WTC11 (cell line): ENCODE measurements around the gene CHML. TPM values are rescaled to one million over a fixed set of nuclear protein-coding genes. Genes with fewer than 3 reads are reported as not detected.
A peak's percentile ranks its signal among the peaks of the same experiment; 100 is the strongest.

Experiments
- ATAC-seq: fragments of 200-7000 bp; cut with Tn5 transposase; 2 replicates; pipeline ENCODE4 v1.10.0; 2021; ENCODE audit warnings: mild to moderate bottlenecking, moderate library complexity
- CTCF ChIA-PET: fragments of 300-600 bp; sonication (Branson Sonifier 250); formaldehyde crosslinking; loops from one replicate; lab custom pipeline; 2021; ENCODE audit warnings: antibody characterized with exemption; lab: Charles Lee
- POLR2A ChIA-PET: fragments of 350-600 bp; sonication (Branson Sonifier 250); formaldehyde crosslinking; loops from one replicate; lab custom pipeline; 2021; ENCODE audit warnings: antibody characterized with exemption; lab: Charles Lee
- DNase-seq: peaks from one replicate; pipeline ENCODE4 v3.0.0; 2021; ENCODE audit warnings: low spot score
- H3K27ac Mint-ChIP-seq: 2 replicates; pipeline ENCODE4 v1.8.0; 2021; ENCODE audit warnings: mixed read lengths
- H3K27me3 Mint-ChIP-seq: 2 replicates; pipeline ENCODE4 v1.8.0; 2021; ENCODE audit warnings: low read depth, mild to moderate bottlenecking, moderate library complexity, mixed read lengths
- H3K36me3 Mint-ChIP-seq: 2 replicates; pipeline ENCODE4 v1.8.0; 2021; ENCODE audit warnings: mixed read lengths
- H3K4me1 Mint-ChIP-seq: 2 replicates; pipeline ENCODE4 v1.8.0; 2022; ENCODE audit warnings: mixed read lengths
- H3K4me3 Mint-ChIP-seq: 2 replicates; pipeline ENCODE4 v1.8.0; 2021; ENCODE audit warnings: mild to moderate bottlenecking, moderate library complexity, mixed read lengths
- H3K9me3 Mint-ChIP-seq: 2 replicates; pipeline ENCODE4 v1.8.0; 2021; ENCODE audit warnings: mixed read lengths
- ATF6 ChIP-seq: sonication (generic); formaldehyde crosslinking; IDR thresholded peaks from 2 replicates; pipeline ENCODE4 v1.8.1; 2023; ENCODE audit warnings: mild to moderate bottlenecking, missing genetic modification reagents
- EMX1 ChIP-seq: fragments of 250-450 bp; sonication (Bioruptor Pico); IDR thresholded peaks from 2 replicates; pipeline ENCODE4 v1.8.0; 2021; ENCODE audit warnings: mild to moderate bottlenecking
- ESRRA ChIP-seq: sonication (generic); formaldehyde crosslinking; IDR thresholded peaks from 2 replicates; pipeline ENCODE4 v1.8.1; 2022; ENCODE audit warnings: mild to moderate bottlenecking, missing genetic modification reagents, borderline replicate concordance
- FOXJ3 ChIP-seq: sonication (generic); formaldehyde crosslinking; IDR thresholded peaks from 2 replicates; pipeline ENCODE4 v1.9.0; 2021; ENCODE audit warnings: missing genetic modification reagents, mild to moderate bottlenecking, borderline replicate concordance
- FOXK1 ChIP-seq: sonication (generic); formaldehyde crosslinking; IDR thresholded peaks from 2 replicates; pipeline ENCODE4 v1.8.0; 2022; ENCODE audit warnings: mild to moderate bottlenecking, moderate library complexity, missing genetic modification reagents
- GRHL2 ChIP-seq: fragments of 250-450 bp; sonication (Bioruptor Pico); IDR thresholded peaks from 2 replicates; pipeline ENCODE4 v1.8.0; 2022; ENCODE audit warnings: mild to moderate bottlenecking, moderate library complexity; ENCODE audit not compliant: insufficient replicate concordance, severe bottlenecking
- NFYB ChIP-seq: sonication (generic); formaldehyde crosslinking; conservative IDR thresholded peaks from 2 replicates; pipeline ENCODE4 v1.8.0; 2022; ENCODE audit warnings: low read depth, missing genetic modification reagents
- OVOL2 ChIP-seq: fragments of 250-450 bp; sonication (Bioruptor Pico); IDR thresholded peaks from 2 replicates; pipeline ENCODE4 v1.9.0; 2021; ENCODE audit warnings: mild to moderate bottlenecking, borderline replicate concordance
- RELA ChIP-seq: sonication (generic); formaldehyde crosslinking; IDR thresholded peaks from 2 replicates; pipeline ENCODE4 v1.8.1; 2022; ENCODE audit warnings: missing genetic modification reagents, mild to moderate bottlenecking, borderline replicate concordance
- RORB ChIP-seq: fragments of 250-450 bp; sonication (Bioruptor Pico); IDR thresholded peaks from 2 replicates; pipeline ENCODE4 v1.9.0; 2021; ENCODE audit warnings: mild to moderate bottlenecking
- SOX15 ChIP-seq: fragments of 250-450 bp; sonication (Bioruptor Pico); IDR thresholded peaks from 2 replicates; pipeline ENCODE4 v1.9.0; 2021; ENCODE audit warnings: mild to moderate bottlenecking
- TP53 ChIP-seq: sonication (generic); formaldehyde crosslinking; IDR thresholded peaks from 2 replicates; pipeline ENCODE4 v1.8.1; 2023; ENCODE audit warnings: mild to moderate bottlenecking, missing genetic modification reagents
- ZNF317 ChIP-seq: sonication (generic); formaldehyde crosslinking; IDR thresholded peaks from 2 replicates; pipeline ENCODE4 v1.8.1; 2023; ENCODE audit warnings: low read depth, mild to moderate bottlenecking, moderate library complexity, missing genetic modification reagents, borderline replicate concordance
- ZNF416 ChIP-seq: fragments of 250-450 bp; sonication (Bioruptor Pico); IDR thresholded peaks from 2 replicates; pipeline ENCODE4 v1.9.0; 2021; ENCODE audit warnings: mild to moderate bottlenecking, inconsistent platforms
- total RNA-seq: library from RNA; stranded (reverse); gene quantifications from 3 replicates; pipeline ENCODE4 v1.2.3, GENCODE V29; 2021
- TF ChIP-seq, protein P1 (sequence below): sonication (generic); formaldehyde crosslinking; conservative IDR thresholded peaks from 2 replicates; pipeline ENCODE4 v1.8.1; 2022; ENCODE audit warnings: mild to moderate bottlenecking, missing genetic modification reagents
- TF ChIP-seq, protein P2 (sequence below): sonication (generic); formaldehyde crosslinking; IDR thresholded peaks from 2 replicates; pipeline ENCODE4 v1.8.1; 2022; ENCODE audit warnings: missing genetic modification reagents, borderline replicate concordance
- TF ChIP-seq, protein P3 (sequence below): sonication (generic); formaldehyde crosslinking; IDR thresholded peaks from 2 replicates; pipeline ENCODE4 v1.8.1; 2022; ENCODE audit warnings: low read depth, missing genetic modification reagents, borderline replicate concordance
- TF ChIP-seq, protein P4 (sequence below): fragments of 250-450 bp; sonication (Bioruptor Pico); IDR thresholded peaks from 2 replicates; pipeline ENCODE4 v1.9.0; 2021; ENCODE audit warnings: moderate library complexity, mild to moderate bottlenecking, inconsistent platforms, borderline replicate concordance

The CHML gene
- total RNA-seq, 1 experiment from 2014 or later, result 53.5 TPM

- ChIA-PET POLR2A (interaction anchor here (1.0 kb wide), 1 partner anchor 8 kb away, joined by 3 read pairs; no protein-coding TSS in a partner anchor), CTCF (no interaction called here)
- DNase-seq, result no peak
- no peak for ATAC-seq
- Mint-ChIP-seq H3K27me3 (peaks cover 12% of the 10 kb centered on the region), H3K27ac (no peak overlapping the region), H3K4me1 (peaks cover 19% of the 10 kb centered on the region), H3K9me3 (peaks cover 19% of the 10 kb centered on the region), H3K36me3 (peaks cover 18% of the 10 kb centered on the region), H3K4me3 (no peak overlapping the region)
- TF ChIP-seq NFYB (CRISPR knock-in tag), result no peak
Measured at GRCh38 chr1:241646201-241646600, 6.0 kb upstream of the CHML start.

DNA sequence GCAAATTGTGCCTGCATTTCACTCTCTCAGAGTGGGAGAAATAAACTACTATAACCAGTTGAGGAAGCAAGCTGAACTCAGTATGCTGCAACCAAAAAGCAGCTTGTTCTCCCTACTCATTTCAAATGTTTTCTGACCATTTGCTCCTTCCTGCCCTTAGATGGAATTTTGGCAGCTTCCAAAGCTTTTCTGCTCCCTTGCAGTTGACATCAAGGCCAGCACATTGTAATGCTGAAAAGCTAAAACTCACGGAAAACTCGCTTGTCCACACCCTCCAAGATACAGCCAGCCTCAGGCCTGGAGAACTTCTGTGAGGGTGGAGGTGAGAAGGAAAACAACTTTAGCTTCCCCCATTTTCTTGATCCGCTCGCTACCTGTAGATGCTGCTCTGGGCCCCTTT is 5.0 kb upstream of the CHML start:
- H3K9me3 Mint-ChIP-seq, result peaks cover 25% of the 10 kb centered on the region
- H3K27ac Mint-ChIP-seq, result peak overlapping the region; percentile 19; the same call in 1 of the 2 replicates
- TF ChIP-seq ESRRA (no peak), OVOL2 (no peak), FOXK1 (CRISPR knock-in tag) (no peak), TP53 (CRISPR knock-in tag) (no peak), EMX1 (CRISPR knock-in tag) (no peak), SOX15 (CRISPR knock-in tag) (no peak), ATF6 (no peak)
- TF ChIP-seq, protein P1, sequence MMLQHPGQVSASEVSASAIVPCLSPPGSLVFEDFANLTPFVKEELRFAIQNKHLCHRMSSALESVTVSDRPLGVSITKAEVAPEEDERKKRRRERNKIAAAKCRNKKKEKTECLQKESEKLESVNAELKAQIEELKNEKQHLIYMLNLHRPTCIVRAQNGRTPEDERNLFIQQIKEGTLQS, result no peak
- TF ChIP-seq, protein P2, sequence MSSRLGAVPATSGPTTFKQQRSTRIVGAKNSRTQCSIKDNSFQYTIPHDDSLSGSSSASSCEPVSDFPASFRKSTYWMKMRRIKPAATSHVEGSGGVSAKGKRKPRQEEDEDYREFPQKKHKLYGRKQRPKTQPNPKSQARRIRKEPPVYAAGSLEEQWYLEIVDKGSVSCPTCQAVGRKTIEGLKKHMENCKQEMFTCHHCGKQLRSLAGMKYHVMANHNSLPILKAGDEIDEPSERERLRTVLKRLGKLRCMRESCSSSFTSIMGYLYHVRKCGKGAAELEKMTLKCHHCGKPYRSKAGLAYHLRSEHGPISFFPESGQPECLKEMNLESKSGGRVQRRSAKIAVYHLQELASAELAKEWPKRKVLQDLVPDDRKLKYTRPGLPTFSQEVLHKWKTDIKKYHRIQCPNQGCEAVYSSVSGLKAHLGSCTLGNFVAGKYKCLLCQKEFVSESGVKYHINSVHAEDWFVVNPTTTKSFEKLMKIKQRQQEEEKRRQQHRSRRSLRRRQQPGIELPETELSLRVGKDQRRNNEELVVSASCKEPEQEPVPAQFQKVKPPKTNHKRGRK, result no peak
- ChIA-PET CTCF (interaction anchor here (1.6 kb wide), 1 partner anchor 34 kb away, joined by 4 read pairs; no protein-coding TSS in a partner anchor), POLR2A (interaction anchor here (1.0 kb wide), 1 partner anchor 9 kb away, joined by 3 read pairs; no protein-coding TSS in a partner anchor)
- ATAC-seq (peak; percentile 23), DNase-seq (no peak)
- peaks cover 20% of the 10 kb centered on the region for H3K4me1 Mint-ChIP-seq
- peaks cover 18% of the 10 kb centered on the region for H3K27me3 Mint-ChIP-seq
- H3K36me3 Mint-ChIP-seq, result peaks cover 25% of the 10 kb centered on the region
- H3K4me3 Mint-ChIP-seq, result no peak overlapping the region

- H3K4me1 Mint-ChIP-seq, result peaks cover 18% of the 10 kb centered on the region
- TF ChIP-seq ZNF416 (CRISPR knock-in tag) (no peak), RELA (CRISPR knock-in tag) (no peak), GRHL2 (no peak), RORB (no peak), ZNF317 (CRISPR knock-in tag) (no peak), FOXJ3 (CRISPR knock-in tag) (no peak)
- TF ChIP-seq, protein P3, sequence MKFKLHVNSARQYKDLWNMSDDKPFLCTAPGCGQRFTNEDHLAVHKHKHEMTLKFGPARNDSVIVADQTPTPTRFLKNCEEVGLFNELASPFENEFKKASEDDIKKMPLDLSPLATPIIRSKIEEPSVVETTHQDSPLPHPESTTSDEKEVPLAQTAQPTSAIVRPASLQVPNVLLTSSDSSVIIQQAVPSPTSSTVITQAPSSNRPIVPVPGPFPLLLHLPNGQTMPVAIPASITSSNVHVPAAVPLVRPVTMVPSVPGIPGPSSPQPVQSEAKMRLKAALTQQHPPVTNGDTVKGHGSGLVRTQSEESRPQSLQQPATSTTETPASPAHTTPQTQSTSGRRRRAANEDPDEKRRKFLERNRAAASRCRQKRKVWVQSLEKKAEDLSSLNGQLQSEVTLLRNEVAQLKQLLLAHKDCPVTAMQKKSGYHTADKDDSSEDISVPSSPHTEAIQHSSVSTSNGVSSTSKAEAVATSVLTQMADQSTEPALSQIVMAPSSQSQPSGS (CRISPR knock-in tag), result no peak
- TF ChIP-seq, protein P4, sequence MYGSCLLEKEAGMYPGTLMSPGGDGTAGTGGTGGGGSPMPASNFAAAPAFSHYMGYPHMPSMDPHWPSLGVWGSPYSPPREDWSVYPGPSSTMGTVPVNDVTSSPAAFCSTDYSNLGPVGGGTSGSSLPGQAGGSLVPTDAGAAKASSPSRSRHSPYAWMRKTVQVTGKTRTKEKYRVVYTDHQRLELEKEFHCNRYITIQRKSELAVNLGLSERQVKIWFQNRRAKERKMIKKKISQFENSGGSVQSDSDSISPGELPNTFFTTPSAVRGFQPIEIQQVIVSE (CRISPR knock-in tag), result no peak
- CTCF ChIA-PET, result interaction anchor here (1.6 kb wide), 1 partner anchor 33 kb away, joined by 4 read pairs; no protein-coding TSS in a partner anchor
- ATAC-seq (no peak), DNase-seq (no peak)
- peaks cover 25% of the 10 kb centered on the region for H3K9me3 Mint-ChIP-seq
- H3K27ac Mint-ChIP-seq, result no peak overlapping the region
- peaks cover 18% of the 10 kb centered on the region for H3K27me3 Mint-ChIP-seq
- POLR2A ChIA-PET, result no interaction called here
- no peak overlapping the region for H3K4me3 Mint-ChIP-seq
- H3K36me3 Mint-ChIP-seq, result peaks cover 25% of the 10 kb centered on the region
Measured at GRCh38 chr1:241644259-241644658, 4.1 kb upstream of the CHML start.
